ENCODE data around the gene CECR2.
A peak's percentile ranks its signal among the peaks of the same experiment; 100 is the strongest.
"Not testable (repeated sequence)": the region's sequence is repeated elsewhere in the genome, so short reads cannot be mapped to it uniquely, and the experiment has no call there.

Gene CECR2

GRCh38 chr22:17549655-17550054 lies 180.4 kb downstream of the CECR2 start:
- 96% methylated on average over 5 of the region's 5 CpGs for WGBS
- Histone ChIP-seq H3K27ac (ENCODE audit: low read depth, low read length) (no peak overlapping the region), H3K36me3 (ENCODE audit: insufficient read depth, low read length) (peaks cover 94% of the 10 kb centered on the region), H3K9me3 (ENCODE audit: insufficient read depth, low read depth, low read length) (no peaks in the 10 kb centered on the region), H3K27me3 (ENCODE audit: insufficient read depth, low read length) (no peaks in the 10 kb centered on the region), H3K9ac (ENCODE audit: low read depth, low read length) (no peak overlapping the region), H3K4me3 (ENCODE audit: low read length) (no peak overlapping the region), H3K4me1 (ENCODE audit: insufficient read depth, low read length) (no peaks in the 10 kb centered on the region)

- no peak overlapping the region for H3K4me3 ChIP-seq (ENCODE audit: low read length)
- peaks cover 95% of the 10 kb centered on the region for H3K36me3 ChIP-seq (ENCODE audit: insufficient read depth, low read length)
- no peaks in the 10 kb centered on the region for H3K9me3 ChIP-seq (ENCODE audit: insufficient read depth, low read depth, low read length)
- H3K9ac ChIP-seq (ENCODE audit: low read depth, low read length), result no peak overlapping the region
- WGBS, result 92% methylated on average over 7 of the region's 7 CpGs
- no peak overlapping the region for H3K27ac ChIP-seq (ENCODE audit: low read depth, low read length)
- no peaks in the 10 kb centered on the region for H3K27me3 ChIP-seq (ENCODE audit: insufficient read depth, low read length)
- H3K4me1 ChIP-seq (ENCODE audit: insufficient read depth, low read length), result no peaks in the 10 kb centered on the region
These were observed 183.5 kb downstream of the CECR2 start for GRCh38 chr22:17552737-17553136.

GRCh38 chr22:17554814-17555213 lies 185.6 kb downstream of the CECR2 start:
- Histone ChIP-seq H3K4me1 (ENCODE audit: insufficient read depth, low read length) (no peaks in the 10 kb centered on the region), H3K9ac (ENCODE audit: low read depth, low read length) (no peak overlapping the region), H3K4me3 (ENCODE audit: low read length) (no peak overlapping the region), H3K9me3 (ENCODE audit: insufficient read depth, low read depth, low read length) (0 out of 2 replicates have a peak, but pooled peaks cover 6% of the 10 kb centered on the region), H3K27me3 (ENCODE audit: insufficient read depth, low read length) (no peaks in the 10 kb centered on the region), H3K27ac (ENCODE audit: low read depth, low read length) (no peak overlapping the region), H3K36me3 (ENCODE audit: insufficient read depth, low read length) (peaks cover 95% of the 10 kb centered on the region)
- WGBS, result 94% methylated on average over 4 of the region's 4 CpGs

DNA sequence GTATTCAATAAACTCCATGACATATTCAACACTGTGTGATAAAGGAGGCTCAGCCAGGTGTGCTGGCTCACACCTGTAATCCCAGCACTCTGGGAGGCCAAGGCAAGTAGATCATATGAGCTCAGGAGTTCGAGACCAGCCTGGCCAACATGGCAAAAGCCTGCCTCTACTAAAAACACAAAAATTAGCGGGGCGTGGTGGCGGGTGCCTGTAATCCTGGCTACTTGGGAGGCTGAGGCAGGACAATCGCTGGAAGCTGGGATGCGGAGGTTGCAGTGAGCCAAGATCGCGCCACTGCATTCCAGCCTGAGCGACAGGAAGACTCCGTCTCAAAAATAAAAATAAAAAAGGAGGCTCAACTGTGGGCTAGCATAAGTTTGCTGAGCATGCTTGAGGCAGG lies 189.9 kb downstream of the CECR2 start:
- no peak overlapping the region for H3K4me3 ChIP-seq (ENCODE audit: low read length)
- H3K27me3 ChIP-seq (ENCODE audit: insufficient read depth, low read length), result no peaks in the 10 kb centered on the region
- no peak overlapping the region for H3K27ac ChIP-seq (ENCODE audit: low read depth, low read length)
- H3K9ac ChIP-seq (ENCODE audit: low read depth, low read length), result no peak overlapping the region
- peaks cover 19% of the 10 kb centered on the region for H3K4me1 ChIP-seq (ENCODE audit: insufficient read depth, low read length)
- 0 out of 2 replicates have a peak, but pooled peaks cover 12% of the 10 kb centered on the region for H3K9me3 ChIP-seq (ENCODE audit: insufficient read depth, low read depth, low read length)
- 97% methylated on average over 10 of the region's 10 CpGs for whole genome bisulfite sequencing
- peaks cover 59% of the 10 kb centered on the region for H3K36me3 ChIP-seq (ENCODE audit: insufficient read depth, low read length)

DNA sequence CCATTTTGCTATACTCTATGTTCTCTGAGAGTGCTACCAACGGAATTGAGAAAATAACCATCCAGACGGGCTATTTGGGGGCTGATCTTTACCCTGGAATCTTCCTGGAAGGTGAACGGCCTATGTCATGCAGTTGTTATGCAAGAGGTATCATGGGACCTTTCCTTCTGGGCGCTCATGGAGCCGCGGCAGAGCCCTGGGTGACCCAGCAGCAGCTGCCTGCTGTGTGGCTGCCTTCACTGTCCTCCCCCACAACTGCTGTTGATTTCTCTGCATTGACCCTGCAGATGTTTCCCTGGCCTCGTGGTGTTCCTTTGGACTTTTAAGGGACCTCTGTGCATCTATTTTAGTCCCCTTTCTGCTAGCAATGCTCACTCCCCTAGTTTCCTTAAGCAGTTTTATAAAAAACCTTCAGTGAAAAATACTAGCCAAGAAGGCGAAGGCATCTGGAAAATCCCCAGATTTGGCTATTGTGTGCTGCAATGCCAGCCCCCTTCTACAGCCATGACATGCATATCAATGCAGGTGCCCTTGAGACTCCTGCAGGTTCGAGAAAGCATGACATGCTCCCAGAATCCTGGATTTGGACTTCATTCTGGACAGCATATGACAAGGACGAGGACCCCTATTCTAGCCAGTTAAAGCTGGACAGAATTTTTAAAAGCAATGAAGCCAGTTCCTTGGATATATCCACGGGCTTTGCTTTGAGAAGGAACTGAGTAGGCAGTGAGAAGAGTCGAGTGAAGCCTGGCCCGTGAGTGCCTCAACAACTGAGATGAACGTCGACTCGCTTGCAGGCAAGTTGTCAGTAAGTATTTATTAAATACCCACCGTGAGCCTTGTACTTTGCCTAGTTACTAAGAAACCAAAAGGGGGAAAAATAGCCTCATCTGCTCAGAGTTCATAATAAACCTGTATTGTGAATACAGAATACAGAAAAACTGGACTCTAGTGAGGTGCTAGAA lies 193.9 kb downstream of the CECR2 start, which contains the start of gene SLC25A18:
TSS of gene SLC25A18 (plus strand) at position 593 of the 965 bp plus-strand sequence. CDS start 16,447 bp downstream, outside the sequence.
- peaks cover 22% of the 10 kb centered on the region for H3K36me3 ChIP-seq (ENCODE audit: insufficient read depth, low read length)
- H3K4me1 ChIP-seq (ENCODE audit: insufficient read depth, low read length), result peaks cover 21% of the 10 kb centered on the region
- H3K27me3 ChIP-seq (ENCODE audit: insufficient read depth, low read length), result no peaks in the 10 kb centered on the region
- H3K27ac ChIP-seq (ENCODE audit: low read depth, low read length), result peak within 1 kb of the TSS; percentile 70
- H3K9me3 ChIP-seq (ENCODE audit: insufficient read depth, low read depth, low read length), result 0 out of 2 replicates have a peak, but pooled peaks cover 12% of the 10 kb centered on the region
- WGBS, result 71% methylated on average over 17 of the region's 17 CpGs
- no peak within 1 kb of the TSS for H3K4me3 ChIP-seq (ENCODE audit: low read length)
- peak within 1 kb of the TSS; percentile 8; the same call in 1 of the 2 replicates for H3K9ac ChIP-seq (ENCODE audit: low read depth, low read length)

DNA sequence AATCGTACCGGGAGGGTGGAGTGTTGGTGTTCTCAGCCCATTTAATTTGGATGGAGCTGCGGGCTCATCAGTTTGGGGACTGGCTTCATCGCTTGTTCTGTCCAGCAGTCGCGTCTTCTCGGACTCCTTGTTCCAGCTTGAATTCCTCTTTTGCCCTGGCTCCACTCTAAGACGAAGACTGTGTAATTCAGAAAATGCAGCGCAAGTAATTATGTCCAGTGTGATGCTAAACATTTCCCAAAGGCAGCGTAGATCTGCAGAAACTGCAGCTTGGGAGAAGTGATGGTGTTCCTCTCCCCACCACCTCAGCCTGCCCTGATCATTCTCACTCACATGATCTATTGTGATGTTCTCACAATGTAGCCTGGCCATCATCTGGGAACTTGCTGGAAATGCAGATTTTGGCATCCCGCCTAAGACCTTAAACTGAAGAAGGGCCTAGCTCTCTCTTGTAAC lies 194.7 kb downstream of the CECR2 start:
- Histone ChIP-seq H3K9me3 (ENCODE audit: insufficient read depth, low read depth, low read length) (0 out of 2 replicates have a peak, but pooled peaks cover 12% of the 10 kb centered on the region), H3K36me3 (ENCODE audit: insufficient read depth, low read length) (peaks cover 14% of the 10 kb centered on the region), H3K4me1 (ENCODE audit: insufficient read depth, low read length) (peaks cover 21% of the 10 kb centered on the region), H3K9ac (ENCODE audit: low read depth, low read length) (no peak overlapping the region), H3K27me3 (ENCODE audit: insufficient read depth, low read length) (no peaks in the 10 kb centered on the region), H3K27ac (ENCODE audit: low read depth, low read length) (no peak overlapping the region), H3K4me3 (ENCODE audit: low read length) (no peak overlapping the region)
- 95% methylated on average over 11 of the region's 11 CpGs for WGBS

DNA sequence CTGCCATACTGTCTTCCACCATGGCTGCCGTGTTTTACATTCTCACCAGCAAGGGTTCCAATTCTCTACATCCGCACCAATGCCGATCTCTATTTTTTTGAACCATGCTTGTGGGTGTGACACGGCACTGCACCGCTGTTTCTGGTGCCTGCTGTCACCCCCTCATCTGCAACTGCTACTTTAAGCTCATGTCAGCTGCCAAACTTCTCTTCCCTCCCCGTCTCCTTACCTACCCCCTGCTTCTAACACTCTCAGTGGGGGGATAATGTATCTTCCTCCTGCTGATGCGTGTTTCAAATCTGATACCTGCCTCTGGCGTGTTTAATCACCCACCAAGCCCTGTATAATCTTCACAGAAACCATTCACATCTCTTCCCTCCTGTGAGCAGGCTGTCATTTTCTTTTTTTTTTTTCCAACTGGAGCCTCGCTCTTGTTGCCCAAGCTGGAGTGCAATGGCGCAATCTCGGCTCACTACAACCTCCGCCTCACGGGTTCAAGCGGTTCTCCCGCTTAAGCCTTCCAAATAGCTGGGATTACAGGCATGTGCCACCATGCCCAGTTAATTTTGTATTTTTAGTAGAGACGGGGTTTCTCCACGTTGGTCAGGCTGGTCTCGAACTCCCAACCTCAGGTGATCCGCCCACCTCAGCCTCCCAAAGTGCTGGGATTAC lies 196.9 kb downstream of the CECR2 start:
- H3K4me1 ChIP-seq (ENCODE audit: insufficient read depth, low read length), result peaks cover 39% of the 10 kb centered on the region
- 95% methylated on average over 19 of the region's 19 CpGs for WGBS
- not testable (repeated sequence) for H3K36me3 ChIP-seq (ENCODE audit: insufficient read depth, low read length); H3K27me3 ChIP-seq (ENCODE audit: insufficient read depth, low read length); H3K9me3 ChIP-seq (ENCODE audit: insufficient read depth, low read depth, low read length); H3K9ac ChIP-seq (ENCODE audit: low read depth, low read length); H3K4me3 ChIP-seq (ENCODE audit: low read length); H3K27ac ChIP-seq (ENCODE audit: low read depth, low read length)

GRCh38 chr22:17566776-17567175 lies 197.5 kb downstream of the CECR2 start:
- Histone ChIP-seq H3K27me3 (ENCODE audit: insufficient read depth, low read length) (no peaks in the 10 kb centered on the region), H3K36me3 (ENCODE audit: insufficient read depth, low read length) (no peaks in the 10 kb centered on the region), H3K9ac (ENCODE audit: low read depth, low read length) (no peak overlapping the region), H3K27ac (ENCODE audit: low read depth, low read length) (no peak overlapping the region), H3K4me3 (ENCODE audit: low read length) (no peak overlapping the region), H3K4me1 (ENCODE audit: insufficient read depth, low read length) (peaks cover 39% of the 10 kb centered on the region), H3K9me3 (ENCODE audit: insufficient read depth, low read depth, low read length) (no peaks in the 10 kb centered on the region)
- 97% methylated on average over 10 of the region's 10 CpGs for WGBS

DNA sequence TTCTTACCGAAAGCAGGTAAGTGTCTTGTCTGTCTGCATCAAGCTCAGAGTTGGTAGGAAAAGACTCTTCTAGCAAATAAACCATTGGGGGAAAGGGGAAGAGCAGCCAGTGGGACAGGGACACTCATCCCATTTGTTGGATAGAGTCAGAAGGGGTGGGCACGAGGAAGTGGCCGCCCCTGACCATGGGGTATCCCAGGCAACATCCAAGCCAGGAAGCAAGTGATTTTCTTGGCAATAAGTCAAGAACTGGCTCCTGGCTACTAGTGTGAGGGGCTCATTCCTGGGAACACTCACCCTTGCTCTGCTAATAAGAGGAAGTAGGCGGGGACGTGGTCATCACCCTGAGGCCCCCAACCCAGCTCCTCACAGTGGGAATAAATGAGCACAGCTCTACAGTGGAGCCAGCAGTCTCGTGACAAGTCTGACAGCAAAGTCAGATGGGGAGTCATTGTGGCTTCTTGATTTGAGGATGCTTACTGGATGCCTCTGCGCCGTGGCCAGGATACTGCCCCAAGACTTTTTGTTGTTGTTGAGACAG lies 200.8 kb downstream of the CECR2 start:
- Histone ChIP-seq H3K4me3 (ENCODE audit: low read length) (no peak overlapping the region), H3K36me3 (ENCODE audit: insufficient read depth, low read length) (no peaks in the 10 kb centered on the region), H3K9ac (ENCODE audit: low read depth, low read length) (no peak overlapping the region), H3K4me1 (ENCODE audit: insufficient read depth, low read length) (peaks cover 18% of the 10 kb centered on the region), H3K27me3 (ENCODE audit: insufficient read depth, low read length) (no peaks in the 10 kb centered on the region), H3K9me3 (ENCODE audit: insufficient read depth, low read depth, low read length) (no peaks in the 10 kb centered on the region), H3K27ac (ENCODE audit: low read depth, low read length) (peak overlapping the region; percentile 50; the same call in 1 of the 2 replicates)
- WGBS, result 76% methylated on average over 8 of the region's 8 CpGs

DNA sequence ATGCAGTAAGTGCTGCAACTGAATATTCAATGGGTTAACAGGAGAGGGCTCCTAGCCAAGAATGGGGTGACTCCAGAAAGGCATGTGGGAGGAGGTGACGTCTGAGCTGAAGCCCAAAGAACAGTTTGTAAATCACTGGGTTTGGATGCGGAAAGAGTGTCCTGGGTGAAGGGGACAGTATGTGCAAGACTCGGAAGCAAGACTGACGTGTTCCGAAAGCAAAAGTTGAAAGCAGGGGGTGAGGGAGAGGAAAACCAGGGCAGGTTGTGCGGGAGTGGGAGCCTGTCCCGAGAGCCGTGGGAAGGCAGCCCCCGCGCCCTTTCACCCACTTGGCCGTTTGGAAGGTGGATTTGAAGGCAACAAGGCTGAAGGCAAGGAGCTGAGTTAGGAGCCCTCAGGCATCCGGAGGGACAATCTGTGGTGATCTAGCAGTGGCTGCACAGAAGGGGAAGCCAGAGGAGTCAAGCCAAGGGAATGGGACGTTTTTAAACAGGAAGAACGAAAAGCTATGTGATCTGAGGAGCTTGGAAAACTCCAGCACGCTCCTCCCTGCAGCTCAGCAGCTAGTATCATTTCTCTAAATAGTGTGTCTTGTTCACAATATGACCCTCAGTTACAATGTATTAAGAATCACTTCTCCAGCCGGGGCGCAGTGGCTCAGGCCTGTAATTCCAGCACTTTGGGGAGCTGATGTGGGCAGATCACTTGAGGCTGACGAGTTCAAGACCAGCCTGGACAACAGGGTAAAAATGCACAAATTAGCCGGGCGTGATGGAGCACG lies 201.8 kb downstream of the CECR2 start:
- 86% methylated on average over 21 of the region's 21 CpGs for whole genome bisulfite sequencing
- 0 out of 2 replicates have a peak overlapping the region, but pooled peaks have one; percentile 31 for H3K27ac ChIP-seq (ENCODE audit: low read depth, low read length)
- peaks cover 18% of the 10 kb centered on the region for H3K4me1 ChIP-seq (ENCODE audit: insufficient read depth, low read length)

More for the DNA sequence above, 201.8 kb downstream of the CECR2 start:
- Histone ChIP-seq H3K9me3 (ENCODE audit: insufficient read depth, low read depth, low read length) (no peaks in the 10 kb centered on the region), H3K27me3 (ENCODE audit: insufficient read depth, low read length) (no peaks in the 10 kb centered on the region), H3K4me3 (ENCODE audit: low read length) (no peak overlapping the region), H3K9ac (ENCODE audit: low read depth, low read length) (peak overlapping the region; percentile 19; the same call in 1 of the 2 replicates), H3K36me3 (ENCODE audit: insufficient read depth, low read length) (no peaks in the 10 kb centered on the region)
